Renal cortex interstitium (tissue), 11 donors: ENCODE results near the gene COA1. TPM values are rescaled to one million over a fixed set of nuclear protein-coding genes. Genes with fewer than 3 reads are reported as not detected.
A peak's percentile ranks its signal among the peaks of the same experiment; 100 is the strongest.
"Not testable (repeated sequence)": the region's sequence is repeated elsewhere in the genome, so short reads cannot be mapped to it uniquely, and the experiment has no call there.

Experiments
- DNase-seq, 11 donors: peaks; one replicate each; pipeline ENCODE4 v3.0.0-alpha.2; 2013; ENCODE audit warnings: low read depth in 9 of 11, low spot score in 4 of 11; ENCODE audit errors: extremely low read depth in 1 of 11
- polyA plus RNA-seq, 3 donors: library from polyadenylated mRNA; unstranded; fragments of 120-200 nt; gene quantifications; one replicate each; pipeline ENCODE4 v1.2.1, GENCODE V29; 2013; ENCODE audit not compliant: insufficient read length in 3 of 3

Gene COA1
- polyA plus RNA-seq, 3 donors: 70.9 to 78.0 (median 72.4) TPM

- no peak for DNase-seq
Observed at GRCh38 chr7:43737467-43738127, 8.3 kb upstream of the COA1 start.

- no peak for DNase-seq
Observed at GRCh38 chr7:43735802-43736603, 6.7 kb upstream of the COA1 start.

GRCh38 chr7:43735403-43735801 is 6.1 kb upstream of the COA1 start:
- no peak for DNase-seq

GRCh38 chr7:43734575-43735332 is 5.4 kb upstream of the COA1 start:
- DNase-seq: not testable (repeated sequence)

- DNase-seq: not testable (repeated sequence)
Observed at GRCh38 chr7:43731494-43731893, 2.2 kb upstream of the COA1 start.

- no peak for DNase-seq
Observed at GRCh38 chr7:43729924-43730248, 563 bp upstream of the COA1 start.

GRCh38 chr7:43727494-43727893 is 1.8 kb downstream of the COA1 start:
- DNase-seq: no peak

- DNase-seq: no peak
Observed at GRCh38 chr7:43727003-43727402, 2.3 kb downstream of the COA1 start.

- DNase-seq: no peak
Observed at GRCh38 chr7:43726466-43726865, 2.9 kb downstream of the COA1 start.

GRCh38 chr7:43725251-43725650 is 4.1 kb downstream of the COA1 start:
- DNase-seq: no peak

- DNase-seq: no peak
Observed at GRCh38 chr7:43723007-43723341, 6.3 kb downstream of the COA1 start.

GRCh38 chr7:43721193-43721806 is 8.0 kb downstream of the COA1 start:
- peak in 6 of 11 donors; percentile 35 to 54 (median 48) for DNase-seq

- no peak for DNase-seq
Observed at GRCh38 chr7:43716598-43716997, 12.7 kb downstream of the COA1 start.

- not testable (repeated sequence) for DNase-seq
Observed at GRCh38 chr7:43715966-43716365, 13.4 kb downstream of the COA1 start.

GRCh38 chr7:43711503-43711902 is 17.8 kb downstream of the COA1 start:
- DNase-seq: no peak

- not testable (repeated sequence) for DNase-seq
Observed at GRCh38 chr7:43708055-43708454, 21.3 kb downstream of the COA1 start.

GRCh38 chr7:43703573-43703972 is 25.8 kb downstream of the COA1 start:
- no peak for DNase-seq

- DNase-seq: no peak
Observed at GRCh38 chr7:43702974-43703373, 26.3 kb downstream of the COA1 start.

GRCh38 chr7:43701929-43702328 is 27.4 kb downstream of the COA1 start:
- DNase-seq: no peak

- no peak for DNase-seq
Observed at GRCh38 chr7:43701500-43701854, 27.8 kb downstream of the COA1 start.
